SK-N-SH treated with all-trans-retinoic acid at 6 μM for 48 hours (cell line): ENCODE data around the gene ARRDC4.

Experiments used
- ATAC-seq: fragments of 200-7000 bp; cut with Tn5 transposase; 3 replicates; pipeline ENCODE4 v1.9.1; 2020; ENCODE audit warnings: mild to moderate bottlenecking, moderate library complexity
- ARNTL ChIP-seq: fragments of 450-650 bp; formaldehyde crosslinking; IDR thresholded peaks from 2 replicates; pipeline ENCODE4 v1.5.0; 2020; ENCODE audit warnings: low read depth, mild to moderate bottlenecking, moderate library complexity, borderline replicate concordance
- BACH2 ChIP-seq: fragments of 250-450 bp; sonication (Bioruptor Pico); IDR thresholded peaks from 2 replicates; pipeline ENCODE4 v1.9.0; 2021; ENCODE audit warnings: mild to moderate bottlenecking, borderline replicate concordance
- CREB5 ChIP-seq: fragments of 250-450 bp; sonication (Bioruptor Pico); IDR thresholded peaks from 2 replicates; pipeline ENCODE4 v1.5.1; 2020; ENCODE audit warnings: low read depth, mild to moderate bottlenecking, moderate library complexity
- CSDC2 ChIP-seq: fragments of 250-450 bp; sonication (Bioruptor Pico); IDR thresholded peaks from 2 replicates; pipeline ENCODE4 v1.5.0; 2020; ENCODE audit warnings: mild to moderate bottlenecking, moderate library complexity
- CSRNP3 ChIP-seq: fragments of 250-450 bp; sonication (Bioruptor Pico); IDR thresholded peaks from 2 replicates; pipeline ENCODE4 v1.5.1; 2021; ENCODE audit warnings: mild to moderate bottlenecking, moderate library complexity
- ESRRG ChIP-seq: fragments of 250-450 bp; sonication (Bioruptor Pico); IDR thresholded peaks from 2 replicates; pipeline ENCODE4 v1.6.1; 2021; ENCODE audit warnings: mild to moderate bottlenecking
- GLIS3 ChIP-seq: fragments of 250-450 bp; sonication (Bioruptor Pico); IDR thresholded peaks from 2 replicates; pipeline ENCODE4 v1.5.0; 2020; ENCODE audit warnings: mild to moderate bottlenecking, moderate library complexity
- ISL1 ChIP-seq: fragments of 250-450 bp; sonication (Bioruptor Pico); IDR thresholded peaks from 2 replicates; pipeline ENCODE4 v2.1.2; 2022; ENCODE audit warnings: mild to moderate bottlenecking, moderate library complexity
- OSR1 ChIP-seq: fragments of 250-450 bp; sonication (Bioruptor Pico); IDR thresholded peaks from 2 replicates; pipeline ENCODE4 v1.8.0; 2022; ENCODE audit warnings: moderate library complexity, mild to moderate bottlenecking, inconsistent platforms
- PATZ1 ChIP-seq: fragments of 250-450 bp; sonication (Bioruptor Pico); IDR thresholded peaks from 2 replicates; pipeline ENCODE4 v1.8.0; 2020; ENCODE audit warnings: mild to moderate bottlenecking, moderate library complexity, borderline replicate concordance
- POU6F1 ChIP-seq: fragments of 250-450 bp; sonication (Bioruptor Pico); IDR thresholded peaks from 2 replicates; pipeline ENCODE4 v1.8.0; 2021; ENCODE audit warnings: low read depth, mild to moderate bottlenecking, moderate library complexity, borderline replicate concordance
- PPARA ChIP-seq: fragments of 250-450 bp; sonication (Bioruptor Pico); IDR thresholded peaks from 2 replicates; pipeline ENCODE4 v1.5.0; 2020; ENCODE audit warnings: mild to moderate bottlenecking, borderline replicate concordance
- RARB ChIP-seq: fragments of 250-450 bp; sonication (Bioruptor Pico); IDR thresholded peaks from 2 replicates; pipeline ENCODE4 v1.8.0; 2021; ENCODE audit warnings: mild to moderate bottlenecking, moderate library complexity
- SNAI2 ChIP-seq: fragments of 250-450 bp; sonication (Bioruptor Pico); IDR thresholded peaks from 2 replicates; pipeline ENCODE4 v1.5.0; 2020; ENCODE audit warnings: mild to moderate bottlenecking, moderate library complexity
- TCF4 ChIP-seq: fragments of 250-450 bp; sonication (Bioruptor Pico); IDR thresholded peaks from 2 replicates; pipeline ENCODE4 v1.8.0; 2021; ENCODE audit warnings: mild to moderate bottlenecking, moderate library complexity, borderline replicate concordance
- TOX ChIP-seq: fragments of 250-450 bp; sonication (Bioruptor Pico); IDR thresholded peaks from 2 replicates; pipeline ENCODE4 v1.8.0; 2021; ENCODE audit warnings: mild to moderate bottlenecking, moderate library complexity, borderline replicate concordance
- TSHZ2 ChIP-seq: fragments of 250-450 bp; sonication (Bioruptor Pico); IDR thresholded peaks from 2 replicates; pipeline ENCODE4 v1.5.0; 2020; ENCODE audit warnings: mild to moderate bottlenecking, moderate library complexity
- ZC3H10 ChIP-seq: fragments of 250-450 bp; sonication (Bioruptor Pico); IDR thresholded peaks from 2 replicates; pipeline ENCODE4 v1.5.1; 2021; ENCODE audit warnings: mild to moderate bottlenecking, moderate library complexity
- ZFP3 ChIP-seq: fragments of 250-450 bp; sonication (Bioruptor Pico); IDR thresholded peaks from 2 replicates; pipeline ENCODE4 v1.5.0; 2020; ENCODE audit warnings: mild to moderate bottlenecking, moderate library complexity
- ZFP30 ChIP-seq: fragments of 450-650 bp; formaldehyde crosslinking; IDR thresholded peaks from 2 replicates; pipeline ENCODE4 v1.5.0; 2022; ENCODE audit warnings: mild to moderate bottlenecking, moderate library complexity
- ZNF70 ChIP-seq: fragments of 450-650 bp; formaldehyde crosslinking; IDR thresholded peaks from 2 replicates; pipeline ENCODE4 v1.5.0; 2020; ENCODE audit warnings: mild to moderate bottlenecking, moderate library complexity

Gene ARRDC4

GRCh38 chr15:98005659-98006058 is 45.2 kb downstream of the ARRDC4 start:
- no peak for ATAC-seq
- TF ChIP-seq POU6F1 (CRISPR knock-in tag) (no peak), OSR1 (no peak), TSHZ2 (no peak), PPARA (CRISPR knock-in tag) (no peak), CSRNP3 (CRISPR knock-in tag) (no peak), ZFP30 (no peak), PATZ1 (CRISPR knock-in tag) (no peak)

- no peak for ATAC-seq
- TF ChIP-seq OSR1 (no peak), CREB5 (no peak), BACH2 (CRISPR knock-in tag) (no peak), POU6F1 (CRISPR knock-in tag) (no peak), CSDC2 (CRISPR knock-in tag) (no peak), ARNTL (no peak), RARB (CRISPR knock-in tag) (no peak), ESRRG (CRISPR knock-in tag) (no peak), ISL1 (CRISPR knock-in tag) (no peak), TOX (CRISPR knock-in tag) (no peak), ZFP30 (no peak), SNAI2 (CRISPR knock-in tag) (no peak), ZFP3 (CRISPR knock-in tag) (no peak), TCF4 (CRISPR knock-in tag) (no peak), PPARA (CRISPR knock-in tag) (no peak), GLIS3 (no peak), ZC3H10 (CRISPR knock-in tag) (no peak), ZNF70 (no peak), TSHZ2 (no peak)
Observed at GRCh38 chr15:98009169-98009568, 48.7 kb downstream of the ARRDC4 start.
